Activated gamma-delta T cell (primary cell): Measurements from ENCODE around the gene SSMEM1.
"Not testable (repeated sequence)": the region's sequence is repeated elsewhere in the genome, so short reads cannot be mapped to it uniquely, and the experiment has no call there.

Experiments
- DNase-seq: peaks from one replicate; lab custom pipeline; 2025; lab: John Stamatoyannopoulos, UW

Gene SSMEM1

GRCh38 chr7:130213828-130214227 lies 6.2 kb downstream of the SSMEM1 start:
- no peak for DNase-seq

DNA sequence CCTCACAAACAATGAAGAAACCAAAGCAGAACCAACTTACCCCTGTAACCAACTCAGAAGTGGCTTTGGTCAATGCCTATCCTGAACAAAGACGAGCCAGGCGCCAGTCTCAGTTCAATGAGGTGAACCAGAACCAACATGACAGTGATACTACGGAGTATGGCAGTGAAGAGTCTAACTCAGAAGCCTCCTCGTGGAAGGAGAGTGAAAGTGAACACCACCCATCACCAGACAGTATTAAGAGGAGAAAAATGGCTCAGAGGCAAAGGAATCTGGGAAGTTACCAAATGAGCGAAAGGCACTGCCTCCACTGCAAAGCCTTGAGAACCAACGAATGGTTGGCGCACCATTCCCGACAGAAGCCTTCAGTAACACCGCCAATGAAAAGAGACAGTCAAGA lies 8.4 kb downstream of the SSMEM1 start:
- no peak for DNase-seq

GRCh38 chr7:130216750-130217149 lies 9.1 kb downstream of the SSMEM1 start:
- no peak for DNase-seq

DNA sequence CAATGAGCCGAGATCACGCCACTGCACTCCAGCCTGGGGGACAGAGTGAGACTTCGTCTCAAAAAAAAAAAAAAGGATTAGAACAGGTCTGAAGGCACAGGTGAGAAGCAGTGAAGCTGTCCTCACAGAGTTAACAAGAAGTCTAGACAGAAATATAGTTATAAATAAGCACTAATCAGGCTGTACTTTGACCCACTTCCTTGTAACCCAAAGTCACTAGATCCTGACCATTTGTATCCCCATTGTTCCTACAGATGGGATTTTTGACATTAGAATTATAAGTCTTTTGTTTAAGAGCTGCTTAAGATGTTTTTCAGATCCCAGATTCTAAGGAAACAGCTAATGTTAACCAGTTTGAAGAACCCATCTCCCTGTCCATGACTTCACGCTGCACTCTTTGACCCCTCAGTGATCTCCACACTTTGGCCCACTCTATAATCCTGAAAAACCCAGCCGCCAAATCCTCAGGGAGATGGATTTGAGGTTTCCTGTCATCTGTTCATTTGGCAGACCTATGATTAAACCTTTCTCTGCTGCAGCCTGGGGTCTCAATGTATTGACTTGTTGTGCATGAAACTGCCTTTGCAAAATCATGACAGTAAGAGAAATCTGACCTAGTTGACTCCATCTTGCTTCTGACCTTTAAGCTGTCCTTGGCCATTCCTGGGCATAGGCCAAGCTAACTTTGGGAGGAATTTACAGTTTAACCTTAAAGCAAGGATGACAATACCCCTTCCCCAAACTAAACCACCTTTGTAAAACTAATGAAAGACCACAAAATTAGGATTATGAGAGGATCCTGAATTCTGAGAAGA lies 11.4 kb downstream of the SSMEM1 start:
- DNase-seq = no peak

DNA sequence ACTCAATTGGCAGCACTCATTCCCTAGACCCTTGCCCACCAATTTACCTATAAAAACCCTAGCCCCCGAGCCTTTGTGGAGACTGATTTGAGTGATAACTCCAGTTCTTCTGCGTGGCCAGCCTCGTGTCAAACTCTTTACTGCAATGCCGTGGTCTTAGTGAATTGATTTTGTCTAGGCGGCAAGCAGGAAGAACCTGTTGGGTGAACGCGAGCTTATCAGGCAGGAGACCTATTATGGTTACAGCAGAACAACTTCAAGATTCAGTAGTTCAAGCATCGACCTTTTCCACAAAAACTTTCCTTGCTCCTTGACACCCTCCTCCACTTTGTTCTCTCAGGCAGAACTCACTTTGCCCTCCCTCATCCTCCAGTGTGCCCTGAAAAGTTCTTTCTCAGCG lies 12.2 kb downstream of the SSMEM1 start:
- DNase-seq = no peak

DNA sequence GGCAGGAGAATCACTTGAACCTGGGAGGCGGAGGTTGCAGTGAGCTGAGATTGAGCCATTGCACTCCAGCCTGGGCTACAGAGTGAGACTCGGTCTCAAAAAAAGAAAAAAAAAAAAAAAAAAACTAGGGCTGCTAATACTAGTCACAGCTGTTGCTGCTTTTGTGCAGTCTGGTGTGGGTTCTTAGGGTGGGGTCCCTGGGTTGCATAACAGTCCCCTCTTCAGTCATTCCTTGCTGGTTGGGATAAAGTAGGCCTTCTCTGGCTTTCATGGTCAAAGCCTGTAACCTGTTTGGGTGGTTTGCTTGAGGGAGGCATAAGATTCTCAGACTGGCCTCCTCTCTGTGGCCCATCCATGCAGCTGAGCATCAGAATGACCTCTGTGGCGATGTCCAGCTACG lies 14.1 kb downstream of the SSMEM1 start:
- no peak for DNase-seq

- DNase-seq = no peak
Measured at GRCh38 chr7:130223646-130224045, 16.0 kb downstream of the SSMEM1 start.

DNA sequence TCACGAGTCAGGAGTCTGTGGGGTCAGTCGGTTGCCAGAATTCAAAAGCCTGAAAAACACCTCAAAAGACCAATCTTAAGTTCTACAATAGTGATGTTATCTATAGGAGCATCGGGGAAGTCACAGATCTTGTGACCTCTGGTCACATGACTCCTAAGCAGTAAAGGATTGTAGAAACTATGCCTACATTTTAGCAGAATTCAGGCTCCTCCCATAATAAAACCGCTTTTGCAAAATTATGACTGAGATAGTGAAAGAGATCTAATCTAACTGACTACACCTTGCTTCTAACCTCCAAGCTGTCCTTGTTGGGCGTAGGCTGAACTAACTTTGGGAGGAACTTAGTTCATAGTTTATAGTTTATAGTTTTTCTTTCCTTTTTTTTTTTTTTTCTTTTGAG lies 16.6 kb downstream of the SSMEM1 start:
- no peak for DNase-seq

- not testable (repeated sequence) for DNase-seq
Measured at GRCh38 chr7:130224923-130225322, 17.3 kb downstream of the SSMEM1 start.

DNA sequence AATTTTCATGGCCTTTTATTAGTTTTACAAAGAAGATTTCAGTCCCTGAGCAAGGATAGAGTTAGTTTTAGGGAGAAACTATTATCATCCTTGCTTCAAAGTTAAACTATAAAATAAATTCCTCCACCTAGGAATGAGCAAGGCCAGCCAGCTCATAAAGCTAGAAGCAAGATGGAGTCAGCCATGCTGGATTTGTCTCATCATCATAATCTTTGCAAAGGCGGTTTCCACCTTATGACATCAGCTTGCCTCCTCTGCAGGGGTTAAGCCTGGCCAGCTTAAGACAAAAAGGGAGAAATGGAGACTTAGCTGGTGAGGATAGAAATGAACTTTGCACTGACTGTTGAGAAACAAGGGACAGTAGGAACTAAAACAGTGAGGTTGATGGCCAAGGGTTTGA lies 18.7 kb downstream of the SSMEM1 start:
- no peak for DNase-seq

DNA sequence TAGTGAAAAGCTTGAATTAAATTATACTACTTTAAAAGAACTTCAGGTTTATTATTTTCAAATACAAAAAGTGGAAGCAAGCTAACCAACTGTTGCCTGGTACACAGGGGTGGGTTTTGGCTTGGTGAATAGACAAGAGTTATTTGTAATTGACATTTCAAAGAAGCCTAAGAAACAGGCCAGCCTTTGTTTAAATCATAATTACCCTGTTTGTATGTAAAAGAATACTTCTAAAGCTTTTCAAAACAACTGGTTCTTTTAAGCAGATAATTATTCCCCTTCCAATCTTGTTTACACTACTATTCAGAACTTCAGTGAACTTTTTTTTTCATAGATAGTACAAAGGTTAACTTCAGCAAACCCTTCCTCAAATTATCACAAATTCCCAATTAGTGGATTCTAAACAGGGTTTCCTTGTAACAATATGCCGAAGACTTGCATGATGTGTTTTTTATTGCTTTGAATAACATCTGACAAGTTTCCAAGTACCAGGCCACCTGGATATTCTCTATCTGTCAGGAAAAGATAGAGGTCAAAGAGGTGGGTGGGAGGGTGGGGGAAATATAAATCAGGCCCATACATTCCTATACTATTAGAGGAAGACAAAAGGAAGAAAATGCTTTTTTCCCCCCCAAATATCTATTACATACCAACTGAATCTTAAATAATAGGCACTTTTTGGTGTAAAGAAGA lies 20.4 kb downstream of the SSMEM1 start:
- DNase-seq = no peak

DNA sequence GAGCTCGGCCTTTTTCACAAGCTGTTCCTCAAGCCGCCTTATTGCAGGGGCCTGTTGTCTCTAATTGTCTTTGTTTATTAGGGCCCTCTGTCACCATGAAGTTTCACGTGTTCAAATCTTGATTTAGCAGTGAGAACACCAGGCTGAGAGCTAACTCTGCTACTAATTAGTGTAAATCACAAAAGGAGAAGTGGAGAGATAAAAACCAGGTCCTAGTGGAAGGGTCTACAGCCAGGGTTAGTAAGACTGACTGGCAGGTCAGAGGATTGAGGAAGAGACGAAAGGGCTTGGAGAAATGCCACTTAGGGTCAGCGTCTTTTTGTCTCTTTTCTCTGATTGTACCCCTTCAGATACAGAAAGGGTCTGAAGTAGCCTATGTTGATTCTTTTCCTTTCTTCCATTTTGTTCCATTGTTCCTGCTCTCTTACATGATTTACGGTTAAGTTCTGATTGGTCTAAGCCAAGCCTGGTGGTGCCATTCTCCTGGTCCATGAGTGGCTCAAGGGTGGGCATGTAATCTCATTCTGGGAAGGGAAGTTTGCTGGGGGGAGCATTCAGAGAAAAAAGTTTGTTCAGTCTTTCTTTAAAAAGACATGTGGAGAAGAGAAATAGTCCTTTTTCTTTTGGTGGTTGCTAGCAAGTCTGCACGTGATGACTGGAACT lies 21.3 kb downstream of the SSMEM1 start:
- no peak for DNase-seq

DNA sequence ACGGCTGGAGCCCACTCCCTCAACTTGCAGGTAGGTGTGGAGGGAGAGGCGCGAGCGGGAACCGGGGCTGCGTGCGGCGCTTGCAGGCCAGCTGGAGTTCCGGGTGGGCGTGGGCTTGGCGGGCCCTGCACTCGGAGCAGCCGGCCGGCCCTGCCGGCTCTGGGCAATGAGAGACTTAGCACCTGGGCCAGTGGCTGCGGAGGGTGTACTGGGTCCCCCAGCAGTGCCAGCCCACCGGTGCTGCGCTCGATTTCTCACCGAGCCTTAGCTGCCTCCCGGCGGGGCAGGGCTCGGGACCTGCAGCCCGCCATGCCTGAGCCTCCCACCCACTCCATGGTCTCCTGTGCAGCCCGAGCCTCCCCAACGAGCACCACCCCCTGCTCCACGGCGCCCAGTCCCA lies 22.3 kb downstream of the SSMEM1 start:
- DNase-seq = not testable (repeated sequence)

DNA sequence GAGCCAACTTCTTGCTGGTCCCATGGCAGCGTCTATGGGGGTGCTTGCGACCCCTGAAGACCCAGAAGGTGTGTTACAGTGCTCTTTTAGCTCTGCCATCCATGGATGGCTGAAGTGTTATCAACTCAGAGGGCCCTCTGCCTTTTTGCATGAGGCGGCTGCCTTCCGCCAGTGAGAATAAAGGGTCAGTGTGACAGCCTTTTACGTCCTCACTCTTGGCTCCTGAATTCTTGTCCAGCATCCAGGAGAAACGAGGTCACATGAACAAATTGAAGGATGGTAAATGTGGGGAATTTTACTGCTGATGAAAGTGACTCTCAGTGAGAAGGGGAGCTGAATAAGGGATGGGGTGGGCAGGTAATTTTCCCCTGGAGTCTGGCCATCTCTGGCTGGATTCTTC lies 24.1 kb downstream of the SSMEM1 start:
- DNase-seq = no peak

DNA sequence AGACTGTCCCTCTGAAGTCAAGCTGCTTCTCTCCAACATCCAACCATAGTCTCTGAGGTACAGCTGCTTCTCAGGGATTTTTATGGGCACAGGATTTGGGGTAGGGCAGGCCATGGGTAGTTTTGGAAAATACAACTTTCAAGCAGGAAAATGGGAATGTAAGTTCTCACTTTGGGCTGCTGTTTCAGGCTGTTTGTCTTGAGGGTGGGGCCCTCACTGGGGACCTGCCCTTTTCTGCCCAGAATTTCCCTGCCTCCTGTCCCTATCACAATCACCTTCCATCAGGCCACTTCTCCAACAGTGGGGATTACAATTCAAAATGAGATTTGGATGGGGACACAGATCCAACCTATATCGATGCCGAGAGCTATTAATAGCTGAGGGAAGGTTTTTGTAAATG lies 24.5 kb downstream of the SSMEM1 start:
- no peak for DNase-seq

DNA sequence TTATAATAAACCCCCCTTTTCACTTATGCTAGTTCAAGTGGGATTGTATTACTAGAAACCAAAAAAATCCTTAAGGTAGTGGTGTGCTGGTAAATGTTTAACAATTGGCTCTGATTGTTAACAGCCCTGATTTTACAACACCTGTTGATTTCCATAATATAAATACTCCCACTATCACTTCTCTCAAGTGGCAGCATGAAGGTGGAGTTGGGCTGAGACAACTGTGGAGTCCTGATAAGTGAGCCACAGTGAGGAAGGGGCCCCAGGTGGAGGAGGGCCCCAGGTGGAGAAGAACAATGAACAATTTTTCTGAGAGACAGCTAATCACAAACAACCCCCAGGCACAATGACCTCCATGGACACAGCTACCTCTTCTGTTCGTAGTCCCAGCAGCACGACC lies 26.4 kb downstream of the SSMEM1 start:
- no peak for DNase-seq

- not testable (repeated sequence) for DNase-seq
Measured at GRCh38 chr7:130236361-130236760, 28.7 kb downstream of the SSMEM1 start.

DNA sequence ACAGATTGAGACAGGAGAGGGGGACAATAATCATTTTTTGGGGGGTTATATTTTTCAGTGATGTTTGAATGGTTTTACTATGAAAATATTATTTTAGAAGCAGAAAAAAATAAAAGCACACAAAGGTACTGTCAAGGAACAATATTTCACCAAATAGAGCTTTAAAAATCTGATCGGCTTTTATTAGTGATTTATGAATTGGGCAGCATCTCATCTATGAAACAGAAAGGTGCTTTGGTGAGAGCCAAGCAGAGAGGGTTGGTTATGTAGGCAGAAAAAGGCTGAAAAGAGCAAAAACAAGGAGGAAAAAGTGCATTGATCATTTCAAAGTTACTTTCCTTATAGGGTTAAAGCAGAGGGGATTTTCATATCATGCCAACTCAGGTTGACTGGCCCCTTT lies 32.6 kb downstream of the SSMEM1 start:
- no peak for DNase-seq

DNA sequence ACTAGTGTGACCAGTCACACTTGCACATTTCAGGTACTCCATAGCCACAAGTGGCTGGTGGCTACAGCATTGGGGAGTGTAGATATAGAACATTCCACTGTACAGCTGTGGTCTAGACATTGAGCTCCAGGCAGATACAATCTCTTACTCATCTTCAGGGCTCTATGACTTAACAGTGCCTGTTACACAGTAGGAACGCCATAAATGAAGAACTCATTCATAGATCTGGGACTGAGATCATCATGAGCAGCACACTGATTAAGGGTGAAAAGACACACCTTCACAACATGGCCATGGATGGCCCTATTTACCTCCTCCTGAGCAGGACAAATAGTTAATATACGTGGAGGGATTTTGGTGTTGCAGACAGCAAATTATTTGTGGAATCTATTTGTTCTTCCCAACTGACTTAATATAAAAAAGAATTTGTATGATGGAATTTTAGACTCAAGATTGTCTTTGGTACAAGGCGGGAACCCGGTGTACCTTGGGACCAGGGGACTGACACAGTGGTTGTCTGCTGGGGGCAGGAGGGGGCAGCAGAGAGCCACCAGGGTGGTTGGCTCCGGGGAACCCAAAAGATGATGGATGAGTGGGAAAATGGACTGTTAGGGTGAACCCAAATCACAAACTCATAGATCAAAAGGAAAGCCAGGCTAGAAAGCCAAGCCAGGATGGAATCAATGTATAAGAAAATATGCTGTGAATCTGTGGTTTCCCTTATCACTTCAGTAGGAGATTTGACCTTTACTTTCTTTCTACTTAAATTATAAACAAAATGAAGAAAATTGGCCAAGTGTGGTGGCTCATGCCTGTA lies 34.7 kb downstream of the SSMEM1 start:
- DNase-seq = no peak

DNA sequence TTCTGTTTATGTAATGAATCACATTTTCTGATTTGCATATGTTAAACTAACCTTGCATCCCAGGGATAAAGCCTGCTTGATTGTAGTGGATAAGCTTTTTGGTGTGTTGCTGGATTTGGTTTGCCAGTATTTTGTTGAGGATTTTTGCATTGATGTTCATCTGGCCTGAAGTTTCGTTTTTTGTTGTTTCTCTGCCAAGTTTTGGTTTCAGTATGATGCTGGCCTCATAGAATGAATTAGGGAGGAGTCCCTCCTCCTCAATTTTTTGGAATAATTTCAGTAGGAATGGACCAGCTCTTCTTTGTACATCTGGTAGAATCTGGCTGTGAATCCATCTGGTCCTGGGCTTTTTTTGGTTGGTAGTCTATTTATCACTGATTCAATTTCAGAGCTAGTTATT lies 35.8 kb downstream of the SSMEM1 start:
- not testable (repeated sequence) for DNase-seq

- not testable (repeated sequence) for DNase-seq
Measured at GRCh38 chr7:130246491-130246890, 38.8 kb downstream of the SSMEM1 start.

DNA sequence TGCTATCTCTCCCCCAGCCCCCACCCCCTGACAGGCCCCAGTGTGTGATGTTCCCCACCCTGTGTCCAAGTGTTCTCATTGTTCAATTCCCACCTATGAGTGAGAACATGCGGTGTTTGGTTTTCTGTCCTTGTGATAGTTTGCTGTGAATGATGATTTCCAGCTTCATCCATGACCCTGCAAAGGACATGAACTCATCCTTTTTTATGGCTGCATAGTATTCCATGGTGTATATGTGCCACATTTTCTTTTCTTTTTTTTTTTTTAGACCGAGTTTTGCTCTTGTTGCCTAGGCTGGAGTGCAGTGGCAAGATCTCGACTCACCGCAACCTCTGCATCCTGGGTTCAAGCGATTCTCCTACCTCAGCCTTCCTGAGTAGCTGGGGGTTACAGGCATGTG lies 41.2 kb downstream of the SSMEM1 start:
- DNase-seq = not testable (repeated sequence)
